HepG2 (cell line): ENCODE data around the gene PFKL. TPM values are rescaled to one million over a fixed set of nuclear protein-coding genes. Genes with fewer than 3 reads are reported as not detected.
A peak's percentile ranks its signal among the peaks of the same experiment; 100 is the strongest.

Experiments
- AKAP8 ChIP-seq: sonication (generic); formaldehyde crosslinking; IDR thresholded peaks from 2 replicates; pipeline ENCODE4 v1.5.1; 2020; ENCODE audit warnings: mild to moderate bottlenecking, missing genetic modification reagents
- BCL6 ChIP-seq: IDR thresholded peaks from 2 replicates; pipeline ENCODE4 v1.6.1; 2016; ENCODE audit warnings: missing genetic modification reagents, missing compliant biosample characterization
- HDAC1 ChIP-seq: sonication (generic); formaldehyde crosslinking; IDR thresholded peaks from 2 replicates; pipeline ENCODE4 v1.5.1; 2020; ENCODE audit warnings: mild to moderate bottlenecking, missing genetic modification reagents
- KDM2A ChIP-seq: sonication (generic); formaldehyde crosslinking; IDR thresholded peaks from 2 replicates; pipeline ENCODE4 v1.4.0; 2020; ENCODE audit warnings: low read depth, missing genetic modification reagents, borderline replicate concordance
- MED8 ChIP-seq: sonication (generic); formaldehyde crosslinking; IDR thresholded peaks from 2 replicates; pipeline ENCODE4 v1.8.1; 2023; ENCODE audit warnings: mild to moderate bottlenecking, missing genetic modification reagents; ENCODE audit not compliant: insufficient replicate concordance
- MTF2 ChIP-seq: sonication (generic); formaldehyde crosslinking; IDR thresholded peaks from 2 replicates; pipeline ENCODE4 v1.5.0; 2020; ENCODE audit warnings: missing genetic modification reagents, borderline replicate concordance
- PHB2 ChIP-seq: fragments of 450-650 bp; IDR thresholded peaks from 2 replicates; pipeline ENCODE4 v1.6.1; 2018; ENCODE audit not compliant: partially characterized antibody
- PITX1 ChIP-seq: sonication (generic); formaldehyde crosslinking; IDR thresholded peaks from 2 replicates; pipeline ENCODE4 v1.5.1; 2020; ENCODE audit warnings: mild to moderate bottlenecking, missing genetic modification reagents
- WIZ ChIP-seq: sonication (generic); formaldehyde crosslinking; IDR thresholded peaks from 2 replicates; pipeline ENCODE4 v1.5.1; 2020; ENCODE audit warnings: mild to moderate bottlenecking, missing genetic modification reagents
- ZNF530 ChIP-seq: sonication (generic); formaldehyde crosslinking; IDR thresholded peaks from 2 replicates; pipeline ENCODE4 v1.5.0; 2020; ENCODE audit warnings: low read depth, mild to moderate bottlenecking, missing genetic modification reagents
- polyA plus RNA-seq, 8 experiments: library from polyadenylated mRNA; depleted of rRNA in 3 of 8; stranded (reverse) in 7 of 8; unstranded in 1 of 8; fragments of >200 nt; fragmentation: Illumina TruSeq in 4 of 8; extraction: Trizol in 4 of 8; gene quantifications; 2 replicates each; pipeline versions ENCODE4 v1.2.1 to v1.2.3, GENCODE V29; 2011 to 2016; ENCODE audit warnings: low read depth in 4 of 8, missing spikeins in 1 of 8, mixed read lengths in 1 of 8; ENCODE audit not compliant: insufficient read depth in 1 of 8
- total RNA-seq, 5 experiments: library from RNA; depleted of rRNA; stranded (reverse); fragments of >200 nt; fragmentation: Illumina TruSeq; extraction: Trizol; gene quantifications; 2 replicates each; pipeline ENCODE4 v1.2.3, GENCODE V29; 2016; ENCODE audit warnings: low read depth in 1 of 5
- TF ChIP-seq, protein P1 (sequence below): sonication (generic); formaldehyde crosslinking; conservative IDR thresholded peaks from 2 replicates; pipeline ENCODE4 v1.4.0; 2020; ENCODE audit warnings: missing genetic modification reagents
- TF ChIP-seq, protein P2 (sequence below): sonication (generic); formaldehyde crosslinking; IDR thresholded peaks from 2 replicates; pipeline ENCODE4 v1.4.0; 2020; ENCODE audit warnings: mild to moderate bottlenecking, missing genetic modification reagents
- TF ChIP-seq, protein P3 (sequence below): sonication (generic); formaldehyde crosslinking; conservative IDR thresholded peaks from 2 replicates; pipeline ENCODE4 v1.5.0; 2020; ENCODE audit warnings: missing genetic modification reagents
- TF ChIP-seq, protein P4 (sequence below): sonication (generic); formaldehyde crosslinking; IDR thresholded peaks from 2 replicates; pipeline ENCODE4 v1.4.0; 2020; ENCODE audit warnings: mild to moderate bottlenecking, missing genetic modification reagents
- TF ChIP-seq, protein P5 (sequence below): sonication (generic); formaldehyde crosslinking; IDR thresholded peaks from 2 replicates; pipeline ENCODE4 v1.4.0; 2020; ENCODE audit warnings: mild to moderate bottlenecking, missing genetic modification reagents

Gene PFKL
- total and polyA plus RNA-seq, 2 of the 13 experiments (the other 11 are each of a cell fraction or from before 2014, with no cell fraction given), result 92.8 to 106 TPM

DNA sequence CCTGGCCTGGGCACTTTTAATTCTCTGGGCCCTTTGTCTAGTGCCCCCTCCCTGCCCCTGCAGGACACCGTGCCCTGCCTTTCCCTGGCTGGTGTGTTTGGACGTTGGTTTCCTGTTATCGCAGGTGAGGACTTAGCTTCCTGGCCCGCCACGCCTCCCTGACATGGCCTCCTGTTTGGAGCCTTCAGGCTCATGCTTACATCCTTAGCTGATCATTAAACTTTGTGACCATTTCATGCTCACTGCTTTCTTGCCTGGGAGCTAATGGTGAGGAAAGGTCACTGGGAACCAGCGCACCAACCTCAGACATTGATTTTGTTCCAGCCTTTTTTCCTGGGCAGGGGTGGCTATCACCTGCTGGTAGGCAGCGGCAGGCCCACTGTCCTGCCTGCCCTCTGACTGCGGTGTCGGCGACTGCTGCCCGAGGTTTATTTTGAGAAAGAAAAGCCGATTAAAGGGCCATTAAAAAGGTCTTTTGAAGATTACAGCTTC is 3.7 kb downstream of the PFKL start (continued):
- TF ChIP-seq PHB2 (no peak), KDM2A (CRISPR knock-in tag) (no peak), PITX1 (CRISPR knock-in tag) (peak; percentile 53), MED8 (CRISPR knock-in tag) (peak; percentile 45), HDAC1 (CRISPR knock-in tag) (peak; percentile 41), MTF2 (CRISPR knock-in tag) (no peak), AKAP8 (CRISPR knock-in tag) (peak; percentile 47; the same call in 1 of the 2 replicates), WIZ (CRISPR knock-in tag) (no peak), BCL6 (peak; percentile 56), ZNF530 (CRISPR knock-in tag) (no peak)
- TF ChIP-seq, protein P1, sequence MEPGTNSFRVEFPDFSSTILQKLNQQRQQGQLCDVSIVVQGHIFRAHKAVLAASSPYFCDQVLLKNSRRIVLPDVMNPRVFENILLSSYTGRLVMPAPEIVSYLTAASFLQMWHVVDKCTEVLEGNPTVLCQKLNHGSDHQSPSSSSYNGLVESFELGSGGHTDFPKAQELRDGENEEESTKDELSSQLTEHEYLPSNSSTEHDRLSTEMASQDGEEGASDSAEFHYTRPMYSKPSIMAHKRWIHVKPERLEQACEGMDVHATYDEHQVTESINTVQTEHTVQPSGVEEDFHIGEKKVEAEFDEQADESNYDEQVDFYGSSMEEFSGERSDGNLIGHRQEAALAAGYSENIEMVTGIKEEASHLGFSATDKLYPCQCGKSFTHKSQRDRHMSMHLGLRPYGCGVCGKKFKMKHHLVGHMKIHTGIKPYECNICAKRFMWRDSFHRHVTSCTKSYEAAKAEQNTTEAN (CRISPR knock-in tag), result peak; percentile 29; the same call in 1 of the 2 replicates
- TF ChIP-seq, protein P2, sequence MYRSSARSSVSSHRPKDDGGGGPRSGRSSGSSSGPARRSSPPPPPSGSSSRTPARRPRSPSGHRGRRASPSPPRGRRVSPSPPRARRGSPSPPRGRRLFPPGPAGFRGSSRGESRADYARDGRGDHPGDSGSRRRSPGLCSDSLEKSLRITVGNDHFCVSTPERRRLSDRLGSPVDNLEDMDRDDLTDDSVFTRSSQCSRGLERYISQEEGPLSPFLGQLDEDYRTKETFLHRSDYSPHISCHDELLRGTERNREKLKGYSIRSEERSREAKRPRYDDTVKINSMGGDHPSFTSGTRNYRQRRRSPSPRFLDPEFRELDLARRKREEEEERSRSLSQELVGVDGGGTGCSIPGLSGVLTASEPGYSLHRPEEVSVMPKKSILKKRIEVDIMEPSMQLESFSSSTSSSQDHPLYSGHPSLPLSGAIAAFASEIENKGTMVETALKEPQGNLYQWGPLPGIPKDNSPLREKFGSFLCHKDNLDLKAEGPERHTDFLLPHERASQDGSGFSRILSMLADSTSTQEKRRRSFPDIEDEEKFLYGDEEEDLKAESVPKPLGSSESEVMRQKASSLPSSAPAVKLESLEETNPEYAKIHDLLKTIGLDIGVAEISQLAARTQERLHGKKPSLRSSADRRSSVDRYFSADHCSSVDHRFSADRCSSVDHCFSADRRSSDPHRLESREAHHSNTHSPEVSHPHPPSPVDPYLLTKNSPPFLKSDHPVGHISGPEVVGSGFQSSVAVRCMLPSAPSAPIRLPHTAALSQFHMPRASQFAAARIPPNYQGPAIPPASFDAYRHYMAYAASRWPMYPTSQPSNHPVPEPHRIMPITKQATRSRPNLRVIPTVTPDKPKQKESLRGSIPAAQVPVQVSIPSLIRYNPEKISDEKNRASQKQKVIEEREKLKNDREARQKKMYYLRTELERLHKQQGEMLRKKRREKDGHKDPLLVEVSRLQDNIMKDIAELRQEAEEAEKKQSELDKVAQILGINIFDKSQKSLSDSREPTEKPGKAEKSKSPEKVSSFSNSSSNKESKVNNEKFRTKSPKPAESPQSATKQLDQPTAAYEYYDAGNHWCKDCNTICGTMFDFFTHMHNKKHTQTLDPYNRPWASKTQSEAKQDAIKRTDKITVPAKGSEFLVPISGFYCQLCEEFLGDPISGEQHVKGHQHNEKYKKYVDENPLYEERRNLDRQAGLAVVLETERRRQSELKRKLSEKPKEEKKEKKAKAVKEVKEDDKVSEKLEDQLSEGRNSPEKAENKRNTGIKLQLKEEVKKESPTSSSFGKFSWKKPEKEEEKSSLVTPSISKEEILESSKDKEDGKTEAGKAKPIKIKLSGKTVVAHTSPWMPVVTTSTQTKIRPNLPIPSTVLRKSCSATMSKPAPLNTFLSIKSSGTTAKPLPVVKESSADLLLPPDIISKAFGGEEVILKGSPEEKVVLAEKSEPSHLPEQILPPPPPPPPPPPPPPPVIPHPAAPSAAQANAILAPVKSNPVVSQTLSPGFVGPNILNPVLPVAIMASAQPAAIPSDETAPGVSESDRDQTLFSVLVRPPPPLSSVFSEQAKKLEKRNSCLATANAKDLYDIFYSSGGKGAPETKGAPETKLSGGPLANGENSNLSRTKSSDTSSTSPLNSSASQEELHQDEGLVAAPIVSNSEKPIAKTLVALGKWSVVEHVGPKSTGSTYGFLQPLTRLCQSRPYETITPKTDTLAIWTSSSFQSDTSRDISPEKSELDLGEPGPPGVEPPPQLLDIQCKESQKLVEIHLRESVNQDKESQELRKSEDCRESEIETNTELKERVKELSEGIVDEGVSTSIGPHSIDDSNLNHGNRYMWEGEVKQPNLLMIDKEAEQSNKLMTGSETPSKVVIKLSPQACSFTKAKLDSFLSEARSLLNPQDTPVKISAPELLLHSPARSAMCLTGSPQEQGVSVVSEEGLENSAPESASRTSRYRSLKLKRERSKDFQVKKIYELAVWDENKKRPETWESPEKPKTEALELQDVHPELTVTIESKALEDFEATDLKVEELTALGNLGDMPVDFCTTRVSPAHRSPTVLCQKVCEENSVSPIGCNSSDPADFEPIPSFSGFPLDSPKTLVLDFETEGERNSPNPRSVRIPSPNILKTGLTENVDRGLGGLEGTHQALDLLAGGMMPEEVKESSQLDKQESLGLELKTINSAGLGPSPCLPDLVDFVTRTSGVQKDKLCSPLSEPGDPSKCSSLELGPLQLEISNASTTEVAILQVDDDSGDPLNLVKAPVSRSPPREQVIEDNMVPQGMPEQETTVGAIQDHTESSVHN (CRISPR knock-in tag), result no peak
- TF ChIP-seq, protein P3, sequence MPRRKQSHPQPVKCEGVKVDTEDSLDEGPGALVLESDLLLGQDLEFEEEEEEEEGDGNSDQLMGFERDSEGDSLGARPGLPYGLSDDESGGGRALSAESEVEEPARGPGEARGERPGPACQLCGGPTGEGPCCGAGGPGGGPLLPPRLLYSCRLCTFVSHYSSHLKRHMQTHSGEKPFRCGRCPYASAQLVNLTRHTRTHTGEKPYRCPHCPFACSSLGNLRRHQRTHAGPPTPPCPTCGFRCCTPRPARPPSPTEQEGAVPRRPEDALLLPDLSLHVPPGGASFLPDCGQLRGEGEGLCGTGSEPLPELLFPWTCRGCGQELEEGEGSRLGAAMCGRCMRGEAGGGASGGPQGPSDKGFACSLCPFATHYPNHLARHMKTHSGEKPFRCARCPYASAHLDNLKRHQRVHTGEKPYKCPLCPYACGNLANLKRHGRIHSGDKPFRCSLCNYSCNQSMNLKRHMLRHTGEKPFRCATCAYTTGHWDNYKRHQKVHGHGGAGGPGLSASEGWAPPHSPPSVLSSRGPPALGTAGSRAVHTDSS (CRISPR knock-in tag), result no peak
- TF ChIP-seq, protein P4, sequence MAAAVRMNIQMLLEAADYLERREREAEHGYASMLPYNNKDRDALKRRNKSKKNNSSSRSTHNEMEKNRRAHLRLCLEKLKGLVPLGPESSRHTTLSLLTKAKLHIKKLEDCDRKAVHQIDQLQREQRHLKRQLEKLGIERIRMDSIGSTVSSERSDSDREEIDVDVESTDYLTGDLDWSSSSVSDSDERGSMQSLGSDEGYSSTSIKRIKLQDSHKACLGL (CRISPR knock-in tag), result no peak; the same call in 1 of the 2 replicates
- TF ChIP-seq, protein P5, sequence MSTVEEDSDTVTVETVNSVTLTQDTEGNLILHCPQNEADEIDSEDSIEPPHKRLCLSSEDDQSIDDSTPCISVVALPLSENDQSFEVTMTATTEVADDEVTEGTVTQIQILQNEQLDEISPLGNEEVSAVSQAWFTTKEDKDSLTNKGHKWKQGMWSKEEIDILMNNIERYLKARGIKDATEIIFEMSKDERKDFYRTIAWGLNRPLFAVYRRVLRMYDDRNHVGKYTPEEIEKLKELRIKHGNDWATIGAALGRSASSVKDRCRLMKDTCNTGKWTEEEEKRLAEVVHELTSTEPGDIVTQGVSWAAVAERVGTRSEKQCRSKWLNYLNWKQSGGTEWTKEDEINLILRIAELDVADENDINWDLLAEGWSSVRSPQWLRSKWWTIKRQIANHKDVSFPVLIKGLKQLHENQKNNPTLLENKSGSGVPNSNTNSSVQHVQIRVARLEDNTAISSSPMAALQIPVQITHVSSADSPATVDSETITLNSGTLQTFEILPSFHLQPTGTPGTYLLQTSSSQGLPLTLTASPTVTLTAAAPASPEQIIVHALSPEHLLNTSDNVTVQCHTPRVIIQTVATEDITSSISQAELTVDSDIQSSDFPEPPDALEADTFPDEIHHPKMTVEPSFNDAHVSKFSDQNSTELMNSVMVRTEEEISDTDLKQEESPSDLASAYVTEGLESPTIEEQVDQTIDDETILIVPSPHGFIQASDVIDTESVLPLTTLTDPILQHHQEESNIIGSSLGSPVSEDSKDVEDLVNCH (CRISPR knock-in tag), result no peak
